Breast epithelium (tissue), 3 donors: Measurements from ENCODE around the gene AGAP1.

Experiments
- POLR2AphosphoS5 ChIP-seq, 3 donors: sonication (generic); formaldehyde crosslinking; IDR thresholded peaks; one replicate each; pipeline ENCODE4 v1.6.1; 2017; ENCODE audit warnings: antibody characterized with exemption in 3 of 3
- TF ChIP-seq, protein P1 (sequence below), 3 donors: fragments of 450-650 bp; IDR thresholded peaks; one replicate each; pipeline ENCODE4 v1.5.1; 2016 to 2017; ENCODE audit warnings: antibody characterized with exemption in 3 of 3, mild to moderate bottlenecking in 3 of 3, moderate library complexity in 3 of 3

DNA sequence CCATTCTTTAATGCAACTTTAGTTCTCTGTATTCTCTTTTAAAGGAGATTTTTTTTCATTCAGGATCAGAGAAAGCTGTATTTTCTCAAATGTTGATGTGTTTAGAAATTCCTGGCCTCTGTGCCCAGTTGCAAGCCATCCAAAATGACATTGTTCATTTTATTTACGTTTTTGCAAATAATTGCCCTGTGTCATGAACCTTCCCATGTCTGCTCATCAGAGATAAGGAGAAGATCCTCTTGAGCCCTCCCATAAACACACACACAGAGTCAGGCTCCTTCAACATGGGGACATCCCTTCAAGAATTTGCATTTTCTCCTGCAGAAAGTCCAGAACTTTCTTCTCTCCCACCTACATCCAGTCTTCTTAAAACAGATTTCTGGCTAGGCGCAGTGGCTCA is 415.5 kb downstream of the AGAP1 start:
- TF ChIP-seq, protein P1, sequence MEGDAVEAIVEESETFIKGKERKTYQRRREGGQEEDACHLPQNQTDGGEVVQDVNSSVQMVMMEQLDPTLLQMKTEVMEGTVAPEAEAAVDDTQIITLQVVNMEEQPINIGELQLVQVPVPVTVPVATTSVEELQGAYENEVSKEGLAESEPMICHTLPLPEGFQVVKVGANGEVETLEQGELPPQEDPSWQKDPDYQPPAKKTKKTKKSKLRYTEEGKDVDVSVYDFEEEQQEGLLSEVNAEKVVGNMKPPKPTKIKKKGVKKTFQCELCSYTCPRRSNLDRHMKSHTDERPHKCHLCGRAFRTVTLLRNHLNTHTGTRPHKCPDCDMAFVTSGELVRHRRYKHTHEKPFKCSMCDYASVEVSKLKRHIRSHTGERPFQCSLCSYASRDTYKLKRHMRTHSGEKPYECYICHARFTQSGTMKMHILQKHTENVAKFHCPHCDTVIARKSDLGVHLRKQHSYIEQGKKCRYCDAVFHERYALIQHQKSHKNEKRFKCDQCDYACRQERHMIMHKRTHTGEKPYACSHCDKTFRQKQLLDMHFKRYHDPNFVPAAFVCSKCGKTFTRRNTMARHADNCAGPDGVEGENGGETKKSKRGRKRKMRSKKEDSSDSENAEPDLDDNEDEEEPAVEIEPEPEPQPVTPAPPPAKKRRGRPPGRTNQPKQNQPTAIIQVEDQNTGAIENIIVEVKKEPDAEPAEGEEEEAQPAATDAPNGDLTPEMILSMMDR (IDR thresholded peaks at IDR 0.05) = no peak
- no peak for TF ChIP-seq POLR2AphosphoS5 (IDR thresholded peaks at IDR 0.05)
